GM13977 (cell line): ENCODE results near the gene ACO1.

Experiments
- DNase-seq: peaks from one replicate; pipeline ENCODE4 v3.0.0; 2012; ENCODE audit warnings: low spot score
- CTCF ChIP-seq: IDR thresholded peaks from 2 replicates; pipeline ENCODE4 v1.5.1; 2012; ENCODE audit warnings: mild to moderate bottlenecking, control low read depth; ENCODE audit not compliant: insufficient read depth; ENCODE audit errors: extremely low read depth, missing control alignments
- in situ Hi-C: fragments of 300-500 bp; cut with MboI; formaldehyde crosslinking; loops from one replicate; pipeline ENCODE4 v1.12.0; 2022; ENCODE audit warnings: low sequenced_read_pairs, low pct_unique_long_range_greater_than_20kb, mixed read lengths, inconsistent platforms; ENCODE audit not compliant: unreplicated experiment

The ACO1 gene

GRCh38 chr9:32424616-32425015 lies 40.2 kb downstream of the ACO1 start:
- DNase-seq, result no peak
- no peak for TF ChIP-seq CTCF
- in situ Hi-C loops, result no loop called here

GRCh38 chr9:32426278-32426939 lies 42.0 kb downstream of the ACO1 start:
- in situ Hi-C loops, result no loop called here
- DNase-seq, result no peak

DNA sequence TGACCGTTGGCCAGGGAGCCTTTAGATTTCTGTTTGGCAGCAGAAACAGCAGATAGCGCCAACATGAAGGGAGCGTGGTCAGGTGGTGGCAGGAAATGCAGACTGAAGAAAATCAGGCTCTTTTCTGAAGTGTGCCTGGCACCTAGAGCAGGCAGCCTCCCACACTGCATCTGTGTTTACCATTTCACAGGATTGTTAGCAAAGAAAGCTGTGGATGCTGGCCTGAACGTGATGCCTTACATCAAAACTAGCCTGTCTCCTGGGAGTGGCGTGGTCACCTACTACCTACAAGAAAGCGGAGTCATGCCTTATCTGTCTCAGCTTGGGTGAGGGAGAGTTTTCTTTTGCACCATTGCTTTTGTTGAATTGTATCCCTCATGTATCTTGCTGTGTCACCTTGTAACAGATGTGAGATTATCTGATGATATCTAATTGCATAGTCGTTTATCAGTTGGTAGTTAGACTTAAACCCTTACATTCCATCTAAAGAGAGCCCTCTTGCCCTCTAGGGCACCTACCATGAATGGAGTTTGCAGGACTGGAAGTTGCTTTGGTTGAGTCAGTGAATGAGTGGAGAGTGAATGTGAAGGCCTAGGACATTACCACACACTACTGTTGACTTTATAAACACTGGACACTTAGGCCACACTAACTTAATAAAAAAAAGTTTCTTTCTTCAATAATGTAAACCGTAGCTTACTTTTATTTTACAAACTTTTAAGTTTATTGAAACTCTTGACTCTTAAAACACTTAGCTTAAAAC lies 42.8 kb downstream of the ACO1 start:
- in situ Hi-C loops, result no loop called here
- TF ChIP-seq CTCF, result no peak
- no peak for DNase-seq

More at GRCh38 chr9:32426278-32426939, 42.0 kb downstream of the ACO1 start:
- TF ChIP-seq CTCF, result no peak

GRCh38 chr9:32430720-32431119 lies 46.3 kb downstream of the ACO1 start:
- no peak for TF ChIP-seq CTCF
- in situ Hi-C loops, result no loop called here
- DNase-seq, result no peak

DNA sequence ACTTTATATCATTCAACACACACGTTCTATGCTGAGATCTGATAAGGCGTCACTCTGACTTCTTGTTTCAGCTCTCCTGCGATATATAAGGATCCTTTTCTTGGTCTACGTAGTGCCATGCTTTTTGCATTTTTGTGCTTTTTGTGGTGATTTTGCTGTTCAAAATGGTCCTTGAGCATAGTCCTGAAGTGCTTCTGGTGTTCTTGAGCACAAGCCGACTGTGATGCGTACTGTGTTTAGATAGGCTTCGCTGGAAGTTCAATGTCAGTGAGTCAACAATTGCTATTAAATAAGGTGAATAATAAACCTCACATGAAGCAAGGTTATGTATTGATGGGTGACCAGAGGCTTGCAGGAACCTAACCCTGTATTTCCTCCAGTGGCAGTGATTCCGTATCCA lies 46.8 kb downstream of the ACO1 start:
- no peak for TF ChIP-seq CTCF
- no peak for DNase-seq
- in situ Hi-C loops, result no loop called here

DNA sequence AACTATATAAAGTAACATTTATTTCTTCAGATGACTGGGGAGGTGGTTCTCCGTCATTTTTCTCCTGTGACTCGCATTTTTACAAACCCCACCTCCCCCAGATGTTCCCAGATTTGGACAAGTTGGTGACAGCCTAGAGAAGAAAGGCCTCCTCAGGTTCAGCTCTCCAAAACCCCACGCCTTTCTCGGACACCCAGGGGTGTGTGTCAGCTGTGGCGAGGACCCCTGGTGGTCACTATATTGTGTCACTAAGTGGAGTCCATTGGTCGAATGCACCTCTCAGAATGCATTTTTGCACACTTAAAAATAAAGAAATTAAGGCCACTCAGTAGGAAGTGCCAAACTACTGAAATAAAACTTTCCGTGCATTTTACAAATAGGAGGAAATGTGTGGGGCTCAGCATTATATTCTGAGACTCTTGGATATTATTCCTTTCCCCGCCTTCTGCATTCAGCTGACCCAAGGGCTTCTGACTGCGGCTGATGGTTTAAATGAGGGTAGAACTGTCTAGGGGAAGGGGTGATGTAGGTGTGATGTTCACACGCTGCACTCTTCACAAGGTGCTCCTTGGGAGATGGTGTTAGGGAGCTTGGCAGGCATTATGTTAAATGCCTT lies 47.6 kb downstream of the ACO1 start:
- in situ Hi-C loops, result no loop called here
- peak; percentile 48 for TF ChIP-seq CTCF
- no peak for DNase-seq
